NCI-H2029 treated with DMSO at 0.1 percent for 48 hours (cell line): ENCODE results near the gene PGA5.

Source experiments
- DNase-seq: peaks from one replicate; lab custom pipeline; 2025; lab: John Stamatoyannopoulos, UW

The PGA5 gene

GRCh38 chr11:61267437-61267841, 26.5 kb downstream of the PGA5 start:
- no peak for DNase-seq

GRCh38 chr11:61268588-61269250, 27.7 kb downstream of the PGA5 start:
- no peak for DNase-seq

- DNase-seq, result no peak
Observed at GRCh38 chr11:61270354-61271076, 29.5 kb downstream of the PGA5 start.

GRCh38 chr11:61272731-61273130, 31.8 kb downstream of the PGA5 start:
- DNase-seq, result no peak

- peak; percentile 82 for DNase-seq
Observed at GRCh38 chr11:61273178-61274078, 32.5 kb downstream of the PGA5 start.

GRCh38 chr11:61274084-61274483, 33.1 kb downstream of the PGA5 start:
- DNase-seq, result no peak

GRCh38 chr11:61275191-61275590, 34.2 kb downstream of the PGA5 start:
- DNase-seq, result no peak

GRCh38 chr11:61277186-61278000, 36.4 kb downstream of the PGA5 start:
- no peak for DNase-seq

GRCh38 chr11:61278001-61278470, 37.1 kb downstream of the PGA5 start:
- no peak for DNase-seq

GRCh38 chr11:61279934-61280659, 39.1 kb downstream of the PGA5 start:
- DNase-seq, result peak; percentile 94

- no peak for DNase-seq
Observed at GRCh38 chr11:61280883-61281580, 40.1 kb downstream of the PGA5 start.

GRCh38 chr11:61281581-61282250, 40.7 kb downstream of the PGA5 start:
- peak; percentile 50 for DNase-seq

GRCh38 chr11:61283613-61284012, 42.6 kb downstream of the PGA5 start:
- DNase-seq, result no peak

GRCh38 chr11:61287338-61287977, 46.5 kb downstream of the PGA5 start:
- no peak for DNase-seq

GRCh38 chr11:61290905-61291690, 50.1 kb downstream of the PGA5 start:
- DNase-seq, result no peak

GRCh38 chr11:61292356-61292755, 51.4 kb downstream of the PGA5 start:
- no peak for DNase-seq

- DNase-seq, result no peak
Observed at GRCh38 chr11:61293867-61294716, 53.1 kb downstream of the PGA5 start.
